Midbrain (tissue), 1 donor: ENCODE data around the gene COBL.

Source experiments
- DNase-seq: peaks from one replicate; lab custom pipeline; 2025; lab: John Stamatoyannopoulos, UW

The COBL gene

DNA sequence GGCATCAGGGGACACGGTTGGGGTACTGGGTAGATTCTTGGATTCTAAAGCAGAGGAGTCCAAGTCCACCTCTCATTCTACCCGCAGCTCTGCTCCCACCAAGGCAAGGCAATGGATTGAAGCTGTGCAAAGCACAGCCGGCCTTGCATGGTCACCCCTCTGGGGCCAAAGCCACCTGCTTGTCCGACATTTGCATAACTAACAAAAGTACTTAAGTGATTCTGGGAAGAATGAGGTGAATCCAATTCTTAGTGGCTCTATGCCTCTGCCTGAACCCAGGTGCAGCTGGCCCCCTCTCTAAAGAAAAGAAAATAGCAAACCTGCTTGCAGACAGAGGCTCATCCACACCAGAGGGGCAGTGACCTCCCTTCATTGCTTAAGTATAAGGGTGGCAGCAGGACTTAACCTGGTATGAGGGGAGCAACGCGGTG, 10.7 kb upstream of the COBL start:
- DNase-seq: no peak

- DNase-seq: no peak
Measured at GRCh38 chr7:51326656-51327286, 10.2 kb upstream of the COBL start.

GRCh38 chr7:51325908-51326307, 9.3 kb upstream of the COBL start:
- no peak for DNase-seq

- DNase-seq: no peak
Measured at GRCh38 chr7:51325261-51325676, 8.7 kb upstream of the COBL start.

GRCh38 chr7:51324206-51324898, 7.7 kb upstream of the COBL start:
- no peak for DNase-seq

GRCh38 chr7:51321961-51322515, 5.4 kb upstream of the COBL start:
- no peak for DNase-seq

DNA sequence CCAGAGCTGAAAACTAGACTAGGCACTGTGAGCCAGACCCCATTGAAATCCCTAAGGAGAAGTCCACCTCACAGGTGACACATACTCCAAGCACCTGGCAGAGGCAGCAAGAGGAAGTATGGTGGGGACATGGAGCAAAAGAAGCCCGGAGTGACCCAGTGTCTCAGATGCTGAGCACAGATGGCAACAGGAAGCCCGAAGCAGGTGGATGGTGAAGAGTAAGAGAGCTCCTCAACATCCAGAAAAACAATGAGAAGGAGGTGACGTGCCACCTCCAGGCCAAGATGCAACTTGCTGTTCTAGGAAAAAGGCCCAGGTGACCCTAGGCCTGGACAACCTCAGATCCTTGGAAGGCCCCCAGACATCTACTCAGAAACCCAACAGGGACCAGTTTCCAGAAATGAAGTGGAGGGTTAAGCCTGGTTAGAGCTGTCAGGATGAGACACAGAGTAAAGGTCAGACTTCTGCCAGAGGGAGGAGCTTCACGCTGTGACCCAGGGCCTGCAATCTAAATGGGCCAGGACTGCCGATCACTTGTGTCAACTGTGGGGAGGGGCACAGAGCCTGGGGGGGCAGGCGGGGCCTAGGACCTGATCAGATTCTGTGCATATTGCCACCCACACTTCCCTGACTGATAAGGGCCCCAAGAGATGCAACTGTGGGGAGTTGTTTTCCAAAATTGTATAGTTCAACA, 2.4 kb upstream of the COBL start:
- no peak for DNase-seq

DNA sequence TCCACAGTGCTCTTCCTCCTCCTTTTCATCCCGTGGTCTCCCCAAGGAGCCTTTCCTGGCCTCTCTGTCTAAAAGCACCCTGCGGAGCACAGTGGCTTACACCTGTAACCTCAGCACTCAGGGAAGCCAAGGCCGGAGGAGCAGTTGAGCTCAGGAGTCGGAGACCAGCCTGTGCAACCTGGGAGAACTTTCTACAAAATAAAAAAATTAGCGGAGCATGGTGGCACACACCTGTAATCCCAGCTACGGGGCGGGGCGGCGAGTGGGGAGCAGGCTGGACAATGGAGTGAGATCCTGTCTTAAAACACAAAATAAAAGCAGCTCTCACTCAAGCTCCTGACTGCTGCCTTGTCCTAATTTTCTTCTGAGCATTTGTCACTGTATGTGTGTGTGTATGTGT, 1.4 kb upstream of the COBL start:
- DNase-seq: no peak

- no peak for DNase-seq
Measured at GRCh38 chr7:51317582-51317910, 937 bp upstream of the COBL start.

- DNase-seq: no peak
Measured at GRCh38 chr7:51316262-51316665, 345 bp downstream of the COBL start.

- peak; percentile 61 for DNase-seq
Measured at GRCh38 chr7:51315393-51316261, 982 bp downstream of the COBL start.

- peak; percentile 40 for DNase-seq
Measured at GRCh38 chr7:51314726-51315125, 1.9 kb downstream of the COBL start.

DNA sequence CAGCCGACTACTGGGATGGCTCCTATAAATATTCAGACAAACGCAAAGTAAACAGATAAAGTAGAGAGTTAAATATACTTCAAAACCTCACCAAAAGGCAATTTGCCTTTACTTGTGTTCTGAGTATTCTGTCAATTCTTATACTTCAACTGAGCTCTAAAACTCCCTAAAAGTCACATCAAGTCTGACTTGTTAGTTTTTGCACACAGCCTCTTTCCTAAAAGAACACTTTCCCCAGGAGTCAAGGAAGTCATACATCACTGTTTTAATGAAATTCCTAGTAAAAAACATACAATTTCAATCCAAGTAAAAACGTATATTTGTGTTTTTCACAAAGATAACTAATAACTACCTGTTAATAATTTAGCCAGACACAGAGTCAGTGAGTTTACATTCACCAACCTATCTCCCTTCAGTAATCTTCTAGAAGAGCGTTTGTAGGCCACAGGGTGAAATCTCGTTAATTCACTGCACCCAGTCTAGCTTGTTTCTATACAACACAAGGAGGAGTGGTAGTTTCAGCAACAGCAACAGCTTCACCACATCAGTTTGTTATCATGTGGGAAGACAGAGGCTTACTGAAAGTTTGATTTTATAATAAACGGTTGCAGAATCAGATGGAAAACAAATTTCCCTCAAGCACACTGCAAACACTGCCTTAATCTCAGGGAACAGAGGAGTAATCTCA, 2.7 kb downstream of the COBL start:
- peak; percentile 38 for DNase-seq

DNA sequence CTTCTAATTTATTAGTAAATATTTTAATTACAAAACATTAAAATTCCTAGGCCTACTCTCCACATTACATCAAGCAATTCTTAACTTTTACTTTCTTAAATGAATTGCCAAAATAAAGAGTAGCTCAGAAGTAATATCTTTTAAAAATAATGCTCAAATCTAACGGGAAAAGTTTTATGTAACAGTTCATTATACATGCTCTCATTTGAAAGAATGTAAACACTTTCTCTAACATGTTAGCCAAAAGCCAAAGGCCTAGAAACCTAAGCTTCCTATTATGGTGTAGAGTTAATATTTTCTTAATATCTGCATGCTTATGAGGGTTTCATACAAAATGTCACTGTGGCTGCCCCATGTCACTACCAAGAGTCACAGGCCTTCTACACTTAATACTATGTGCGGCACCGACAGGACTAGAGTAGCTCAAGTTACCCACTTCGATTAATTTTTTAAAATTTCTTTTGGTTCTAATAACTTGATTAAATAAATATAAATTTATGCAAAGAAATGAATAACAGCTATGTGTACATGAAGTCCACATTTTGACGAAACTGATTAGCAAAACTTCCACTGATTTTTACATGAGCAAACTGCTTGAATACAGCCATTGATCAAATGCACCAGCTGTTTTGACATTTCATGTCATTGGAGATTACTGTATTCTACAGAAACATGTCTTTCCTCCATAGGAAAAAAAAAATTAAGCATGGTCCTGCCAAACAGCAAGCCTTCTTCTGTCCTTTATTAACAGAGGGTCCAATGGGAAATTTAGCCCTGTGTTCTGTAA, 3.5 kb downstream of the COBL start:
- no peak for DNase-seq

- DNase-seq: peak; percentile 45
Measured at GRCh38 chr7:51311166-51311565, 5.4 kb downstream of the COBL start.

- DNase-seq: no peak
Measured at GRCh38 chr7:51310131-51310583, 6.5 kb downstream of the COBL start.

DNA sequence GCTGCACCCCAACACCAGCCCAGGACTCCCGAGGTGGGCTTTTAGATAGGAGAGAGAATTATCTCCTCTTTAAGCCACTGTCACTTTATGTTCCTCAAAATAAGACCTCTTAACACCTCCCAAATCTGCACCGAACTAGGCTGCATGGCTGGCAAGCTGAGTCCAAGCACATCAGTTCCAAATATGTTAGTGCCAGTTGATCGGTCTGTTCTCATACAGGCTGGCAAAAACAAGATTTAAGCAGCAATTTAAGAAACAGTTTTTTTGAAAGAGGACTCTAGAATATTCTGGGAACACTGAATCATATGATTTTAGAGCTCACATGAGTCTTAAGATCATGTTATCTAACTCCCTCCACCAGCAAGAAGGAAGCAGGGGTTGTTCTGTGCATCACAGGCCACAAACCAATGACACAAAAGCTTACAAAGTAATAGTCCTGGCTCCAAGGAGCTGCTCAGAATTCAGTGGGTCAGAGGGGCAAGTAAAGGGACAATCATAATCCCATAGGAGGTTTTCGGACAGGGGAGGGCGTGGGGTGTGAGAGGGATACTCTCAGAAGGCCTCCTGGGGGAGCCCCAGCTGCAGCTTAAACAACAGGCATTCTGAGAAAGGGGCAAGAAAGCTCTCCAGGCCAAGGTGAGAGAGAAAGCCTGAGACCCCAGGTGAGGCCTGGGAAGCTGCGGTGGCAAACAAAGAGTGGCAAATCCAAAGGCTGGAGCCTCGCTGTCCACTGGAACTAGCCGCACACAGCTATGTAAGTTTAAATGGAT, 7.1 kb downstream of the COBL start:
- peak; percentile 37 for DNase-seq

DNA sequence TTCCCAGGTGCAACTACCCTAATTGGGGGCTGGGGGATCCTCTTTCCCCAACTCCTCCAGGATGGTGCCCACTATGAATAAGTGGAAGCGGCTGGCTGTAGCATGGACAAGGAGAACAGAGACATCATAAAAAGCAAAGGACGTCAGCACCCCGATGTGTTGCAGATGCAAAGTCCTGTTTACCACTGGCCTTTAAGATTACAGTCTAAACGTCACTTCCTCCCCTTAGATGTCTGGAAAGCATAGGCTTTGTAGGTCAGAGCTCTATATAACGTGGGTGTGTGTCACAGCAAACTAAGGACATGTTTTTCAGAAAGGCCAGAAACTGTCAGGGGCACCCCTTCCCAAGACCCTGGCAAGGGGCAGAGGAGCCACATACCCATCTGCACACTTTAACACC, 7.9 kb downstream of the COBL start:
- no peak for DNase-seq

DNA sequence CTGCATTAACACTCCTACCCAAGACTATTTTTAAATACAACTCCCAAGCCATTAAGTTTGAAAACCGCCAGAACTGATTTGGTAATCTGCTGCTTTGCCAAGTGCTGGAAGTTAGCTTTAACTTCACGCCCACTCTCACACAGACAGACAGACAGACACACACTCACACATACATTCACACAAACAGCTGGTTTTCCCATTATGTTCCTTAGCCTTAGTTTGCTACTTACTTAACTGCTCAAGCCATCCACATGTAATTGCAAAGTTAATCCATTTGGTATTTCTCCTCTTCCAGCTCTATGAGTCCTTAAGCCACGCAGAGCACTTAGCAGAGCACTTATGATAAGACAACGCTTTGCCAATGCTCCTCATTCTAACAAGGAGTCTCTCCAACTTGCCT, 8.3 kb downstream of the COBL start:
- DNase-seq: no peak
